HEK293T (cell line): Measurements from ENCODE around the gene NXNL1.
"Not testable (repeated sequence)": the region's sequence is repeated elsewhere in the genome, so short reads cannot be mapped to it uniquely, and the experiment has no call there.

Experiments
- CTCF ChIA-PET: fragments of 350-600 bp; formaldehyde crosslinking; extraction: SDS; loops from one replicate; lab custom pipeline; 2021; ENCODE audit warnings: antibody characterized with exemption, inconsistent platforms; lab: Yijun Ruan, JAX
- POLR2A ChIA-PET: fragments of 350-600 bp; formaldehyde crosslinking; extraction: SDS; loops from one replicate; lab custom pipeline; 2020; ENCODE audit warnings: antibody characterized with exemption, inconsistent platforms; lab: Yijun Ruan, JAX
- DNase-seq: peaks from one replicate; pipeline ENCODE4 v3.0.0; 2012; ENCODE audit warnings: mixed read lengths; ENCODE audit errors: extremely low spot score
- ARNT ChIP-seq: fragments of 450-650 bp; IDR thresholded peaks from 2 replicates; pipeline ENCODE4 v1.6.1; 2017; ENCODE audit warnings: mild to moderate bottlenecking
- BHLHE40 ChIP-seq: fragments of 450-650 bp; IDR thresholded peaks from 2 replicates; pipeline ENCODE4 v1.6.1; 2016; ENCODE audit warnings: mild to moderate bottlenecking, moderate library complexity, borderline replicate concordance
- CTBP1 ChIP-seq: fragments of 450-650 bp; IDR thresholded peaks from 2 replicates; pipeline ENCODE4 v1.6.1; 2016; ENCODE audit warnings: borderline replicate concordance
- ELF4 ChIP-seq: fragments of 450-650 bp; IDR thresholded peaks from 2 replicates; pipeline ENCODE4 v1.6.1; 2017; ENCODE audit warnings: antibody characterized with exemption
- FOXA1 ChIP-seq: fragments of 450-650 bp; IDR thresholded peaks from 2 replicates; pipeline ENCODE4 v1.6.1; 2016; ENCODE audit warnings: mild to moderate bottlenecking
- FOXK2 ChIP-seq: fragments of 450-650 bp; IDR thresholded peaks from 2 replicates; pipeline ENCODE4 v1.6.1; 2016; ENCODE audit warnings: mild to moderate bottlenecking
- FOXM1 ChIP-seq: fragments of 450-650 bp; IDR thresholded peaks from 2 replicates; pipeline ENCODE4 v1.6.1; 2017; ENCODE audit warnings: mild to moderate bottlenecking, borderline replicate concordance
- HDGF ChIP-seq: fragments of 450-650 bp; IDR thresholded peaks from 2 replicates; pipeline ENCODE4 v1.6.1; 2017; ENCODE audit warnings: antibody characterized with exemption, borderline replicate concordance
- L3MBTL2 ChIP-seq: fragments of 450-650 bp; conservative IDR thresholded peaks from 2 replicates; pipeline ENCODE4 v1.6.1; 2016; ENCODE audit warnings: mild to moderate bottlenecking
- LEF1 ChIP-seq: fragments of 450-650 bp; IDR thresholded peaks from 2 replicates; pipeline ENCODE4 v1.6.1; 2017; ENCODE audit warnings: mild to moderate bottlenecking, borderline replicate concordance
- NFRKB ChIP-seq: fragments of 450-650 bp; IDR thresholded peaks from 2 replicates; pipeline ENCODE4 v1.6.1; 2016; ENCODE audit warnings: mild to moderate bottlenecking, moderate library complexity
- PKNOX1 ChIP-seq: fragments of 450-650 bp; IDR thresholded peaks from 2 replicates; pipeline ENCODE4 v1.6.1; 2016
- SP1 ChIP-seq: fragments of 450-650 bp; IDR thresholded peaks from 2 replicates; pipeline ENCODE4 v1.6.1; 2017
- SUZ12 ChIP-seq: fragments of 450-650 bp; IDR thresholded peaks from 2 replicates; pipeline ENCODE4 v1.6.1; 2016; ENCODE audit warnings: mild to moderate bottlenecking
- TARDBP ChIP-seq: fragments of 450-650 bp; IDR thresholded peaks from 2 replicates; pipeline ENCODE4 v1.6.1; 2016
- ZNF384 ChIP-seq: fragments of 450-650 bp; IDR thresholded peaks from 2 replicates; pipeline ENCODE4 v1.6.1; 2016

The NXNL1 gene

DNA sequence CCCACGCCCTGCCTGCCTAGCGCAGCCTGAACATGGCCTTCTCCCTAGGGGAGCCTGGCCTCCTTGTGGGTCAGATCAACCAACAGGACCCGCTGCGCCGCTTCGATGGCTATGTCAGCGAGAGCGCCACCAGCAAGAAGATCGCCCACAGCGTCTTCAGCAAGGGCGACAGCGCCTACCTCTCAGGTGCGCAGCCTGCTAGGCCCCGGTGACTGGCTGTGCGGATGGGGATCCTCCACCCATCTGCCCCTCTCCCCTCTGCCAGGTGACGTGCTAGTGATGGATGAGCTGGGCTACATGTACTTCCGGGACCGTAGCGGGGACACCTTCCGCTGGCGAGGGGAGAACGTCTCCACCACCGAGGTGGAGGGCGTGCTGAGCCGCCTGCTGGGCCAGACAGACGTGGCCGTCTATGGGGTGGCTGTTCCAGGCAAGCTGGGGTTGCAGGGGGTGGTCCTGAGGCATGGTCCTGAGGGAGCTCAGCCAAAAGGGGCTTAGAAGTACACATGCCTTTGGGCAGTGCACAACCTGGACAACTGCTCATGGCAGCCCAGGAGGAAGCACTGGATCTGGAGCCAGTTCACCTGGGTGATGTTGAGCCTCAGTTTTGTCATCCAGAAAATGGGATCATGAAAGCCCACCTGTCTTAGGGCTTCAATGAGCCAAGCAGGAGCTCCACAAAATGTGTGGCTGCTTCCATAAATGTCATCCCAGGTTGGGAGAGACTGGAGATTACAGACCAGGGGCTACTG is 39.9 kb upstream of the NXNL1 start:
- DNase-seq = no peak
- ChIA-PET POLR2A (interaction anchor here (1.0 kb wide), 1 partner anchor 11 kb away, joined by 3 read pairs; the partner anchor contains the start of gene PGLS), CTCF (no interaction called here)
- TF ChIP-seq CTBP1 = no peak
- no peak for TF ChIP-seq SUZ12
- TF ChIP-seq PKNOX1 = no peak
- TF ChIP-seq L3MBTL2 = no peak
- TF ChIP-seq TARDBP = no peak
- TF ChIP-seq FOXK2 = no peak
- no peak for TF ChIP-seq NFRKB
- no peak for TF ChIP-seq HDGF
- TF ChIP-seq ZNF384 = no peak
- no peak for TF ChIP-seq FOXM1

DNA sequence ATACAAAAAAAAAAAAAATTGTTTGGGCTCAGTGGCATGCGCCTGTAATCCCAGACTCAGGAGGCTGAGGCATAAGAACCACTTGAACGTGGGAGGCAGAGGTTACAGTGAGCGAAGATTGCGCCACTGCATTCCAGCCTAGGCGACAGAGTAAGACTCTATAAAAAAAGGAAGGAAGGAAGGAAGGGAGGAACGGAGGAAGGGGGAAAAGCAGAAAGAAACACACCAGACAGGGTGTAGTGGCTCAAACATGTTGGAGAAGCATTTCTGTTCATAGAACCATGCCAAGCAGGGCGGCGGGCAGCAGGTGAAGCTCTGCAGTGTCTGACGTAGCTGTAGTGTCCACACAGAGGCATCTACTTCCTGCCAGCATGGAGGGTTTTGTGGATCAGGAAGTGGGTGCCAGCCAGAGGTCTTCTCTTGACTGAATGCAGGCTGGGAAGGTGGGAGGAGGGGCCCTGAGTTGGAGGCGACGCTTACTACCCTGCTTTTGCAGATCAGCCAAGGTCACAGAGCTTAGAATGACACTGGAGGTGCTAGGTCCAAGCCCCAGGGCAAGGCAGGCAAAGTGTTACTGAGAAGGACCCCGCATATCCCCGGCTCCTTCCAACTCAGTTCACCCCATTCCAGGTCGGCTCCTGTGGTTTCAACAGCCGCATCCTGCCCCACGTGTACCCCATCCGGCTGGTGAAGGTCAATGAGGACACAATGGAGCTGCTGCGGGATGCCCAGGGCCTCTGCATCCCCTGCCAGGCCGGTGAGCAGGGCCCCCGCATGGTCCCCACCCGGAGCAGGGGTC is 39.1 kb upstream of the NXNL1 start:
- ChIA-PET CTCF (no interaction called here), POLR2A (interaction anchor here (1.0 kb wide), 1 partner anchor 11 kb away, joined by 3 read pairs; the partner anchor contains the start of gene PGLS)
- TF ChIP-seq PKNOX1 (no peak), HDGF (no peak), TARDBP (no peak), SP1 (no peak), BHLHE40 (no peak), NFRKB (no peak), LEF1 (no peak), L3MBTL2 (no peak), ELF4 (no peak), FOXA1 (no peak), SUZ12 (no peak), FOXM1 (no peak), CTBP1 (no peak)
- DNase-seq = no peak

GRCh38 chr19:17499025-17499424 is 38.3 kb upstream of the NXNL1 start:
- DNase-seq, POLR2A ChIA-PET: not testable (repeated sequence)
- CTCF ChIA-PET = interaction anchor here (1.0 kb wide), 1 partner anchor 107 kb away, joined by 3 read pairs; no protein-coding TSS in a partner anchor

DNA sequence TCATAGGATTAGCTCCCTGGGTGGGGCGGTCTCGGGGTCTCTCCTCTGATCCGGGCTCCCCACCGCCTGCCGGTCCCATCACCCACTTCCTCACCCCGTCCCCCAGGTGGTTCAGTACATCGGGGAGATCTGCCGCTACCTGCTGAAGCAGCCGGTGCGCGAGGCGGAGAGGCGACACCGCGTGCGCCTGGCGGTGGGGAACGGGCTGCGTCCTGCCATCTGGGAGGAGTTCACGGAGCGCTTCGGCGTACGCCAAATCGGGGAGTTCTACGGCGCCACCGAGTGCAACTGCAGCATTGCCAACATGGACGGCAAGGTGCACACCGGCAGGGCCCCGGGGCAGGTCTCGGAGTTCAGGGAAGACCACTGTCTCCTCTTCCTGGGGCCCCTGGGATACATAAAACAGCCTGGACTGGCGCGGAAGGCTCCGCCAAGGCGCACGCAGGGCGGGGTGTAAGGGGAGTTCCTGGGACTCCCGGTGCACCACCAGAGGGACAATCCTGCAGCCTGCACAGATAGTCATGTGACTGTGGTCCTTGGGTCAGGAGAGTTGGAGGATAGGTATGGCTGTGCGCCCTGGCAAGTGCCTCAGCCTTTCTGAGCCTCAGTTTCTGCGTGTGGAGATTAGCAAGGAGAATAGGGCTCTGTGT is 36.5 kb upstream of the NXNL1 start:
- CTCF ChIA-PET = interaction anchor here (1.3 to 1.8 kb wide), 5 partner anchors 12 to 33 kb away, joined by 5 to 13 read pairs (median 10); partner anchors contain the start of gene PGLS
- POLR2A ChIA-PET = interaction anchor here (1.1 kb wide), 1 partner anchor 14 kb away, joined by 3 read pairs; the partner anchor contains the start of gene PGLS
- no peak for DNase-seq
- TF ChIP-seq FOXK2 (no peak), SP1 (no peak), NFRKB (no peak), L3MBTL2 (no peak), FOXM1 (no peak), SUZ12 (no peak), FOXA1 (no peak), ZNF384 (no peak), PKNOX1 (no peak), TARDBP (no peak), CTBP1 (no peak), ELF4 (no peak), BHLHE40 (no peak)

- DNase-seq = peak; percentile 88
- POLR2A ChIA-PET = interaction anchor here (0.8 to 1.7 kb wide), 2 partner anchors 15 to 77 kb away, joined by 3 read pairs; partner anchors contain the start of genes MVB12A and PGLS
- TF ChIP-seq LEF1 (no peak), NFRKB (no peak), TARDBP (no peak), ZNF384 (no peak), FOXA1 (no peak), HDGF (0 out of 2 replicates have a peak, but pooled peaks have one; percentile 75), ARNT (no peak)
- CTCF ChIA-PET = interaction anchor here (0.6 to 1.8 kb wide), 21 partner anchors 8 to 321 kb away, joined by 3 to 13 read pairs (median 4); partner anchors contain the start of genes MAP1S, PGLS and SLC27A1
These were observed 35.7 kb upstream of the NXNL1 start for GRCh38 chr19:17496337-17496997.
